Measurements from ENCODE around the gene NKAIN1. TPM values are rescaled to one million over a fixed set of nuclear protein-coding genes. Genes with fewer than 3 reads are reported as not detected.
A peak's percentile ranks its signal among the peaks of the same experiment; 100 is the strongest.

Gene NKAIN1
- total RNA-seq, 1 experiment from 2014 or later = 1.1 TPM

GRCh38 chr1:31182352-31182751 is 57.3 kb downstream of the NKAIN1 start (continued):
- TF ChIP-seq ZBTB33 (IDR thresholded peaks at IDR 0.05; ENCODE audit: extremely low read depth, insufficient replicate concordance, low read length) = no peak
- TF ChIP-seq REST (IDR thresholded peaks at IDR 0.05; ENCODE audit: low read depth) = peak; percentile 98

GRCh38 chr1:31181515-31182343 is 58.0 kb downstream of the NKAIN1 start:
- no peaks in the 10 kb centered on the region for H3K9me3 ChIP-seq (ENCODE audit: control insufficient read depth in 1 of 2, insufficient read depth in 1 of 2, low read depth in 1 of 2, low read length in 2 of 2)
- no peaks in the 10 kb centered on the region for H3K9me2 ChIP-seq (ENCODE audit: insufficient read depth)
- H3K79me2 ChIP-seq (ENCODE audit: insufficient read depth, low read length) = no peaks in the 10 kb centered on the region
- ChIA-PET CTCF (interaction anchor here (0.7 to 5.4 kb wide), 19 partner anchors 8 to 410 kb away, joined by 3 to 49 read pairs (median 4); partner anchors contain the start of genes SNRNP40 and ZCCHC17), RAD21 (ENCODE audit: low non-redundant PET in 1 of 2, low total read pairs in 2 of 2, uncharacterized antibody in 2 of 2, unreplicated experiment in 2 of 2) (interaction anchor here (0.6 to 1.2 kb wide), 5 partner anchors 11 to 213 kb away, joined by 3 to 6 read pairs (median 3); no protein-coding TSS in a partner anchor), POLR2A (interaction anchor here (0.7 kb wide), 2 partner anchors 190 to 1790 kb away, joined by 3 read pairs; no protein-coding TSS in a partner anchor)
- intact Hi-C loops (cut with micrococcal nuclease) = loop anchor here (10.0 kb wide), 1 partner anchor 603 kb away; no protein-coding TSS in a partner anchor
- H3K27ac ChIP-seq (ENCODE audit: low read depth, low read length) = no peak overlapping the region
- H3K4me1 ChIP-seq (ENCODE audit: control insufficient read depth in 1 of 2, insufficient read depth in 2 of 2, low read length in 2 of 2) = peaks cover 7 to 18% of the 10 kb centered on the region in 2 experiments; a peak in 3 of 4 replicates
- DNase-seq (ENCODE audit: low read depth, low spot score) = peak; percentile 47
- peak overlapping the region; percentile 26 to 41 for H3K4me3 ChIP-seq (replicated peaks in 1 of 2; ENCODE audit: low read depth in 1 of 2, low read length in 2 of 2)
- H3K9ac ChIP-seq (ENCODE audit: low read length) = 0 out of 2 replicates have a peak overlapping the region, but pooled peaks have one; percentile 17
- peak overlapping the region; percentile 76 for H3K4me2 ChIP-seq (ENCODE audit: low read length)
- H4K20me1 ChIP-seq (ENCODE audit: insufficient read depth) = no peaks in the 10 kb centered on the region
- H3K27me3 ChIP-seq (ENCODE audit: insufficient read depth, low read length) = peaks cover 1% of the 10 kb centered on the region; the same call in 1 of the 2 replicates
- no peaks in the 10 kb centered on the region for H3K36me3 ChIP-seq (ENCODE audit: control insufficient read depth in 1 of 2, insufficient read depth in 2 of 2, low read length in 2 of 2)
- H2AFZ ChIP-seq (ENCODE audit: low read depth, low read length, poor library complexity, severe bottlenecking) = peak overlapping the region; percentile 54
- BruUV-seq (replicated peaks) = no TSS peak
- peak; percentile 81 for ATAC-seq
- TF ChIP-seq SRF (IDR thresholded peaks at IDR 0.05; ENCODE audit: low read depth) (no peak), REST (IDR thresholded peaks at IDR 0.05; ENCODE audit: low read depth) (peak; percentile 13; the same call in 1 of the 2 replicates), SIN3A (IDR thresholded peaks at IDR 0.05; ENCODE audit: low read depth) (no peak), JUND (IDR thresholded peaks at IDR 0.05) (no peak), SP1 (IDR thresholded peaks at IDR 0.05; ENCODE audit: low read depth) (no peak), ZBTB33 (IDR thresholded peaks at IDR 0.05; ENCODE audit: extremely low read depth, insufficient replicate concordance, low read length) (no peak), MAX (IDR thresholded peaks at IDR 0.05) (peak; percentile 76; the same call in 1 of the 2 replicates), CBX3 (IDR thresholded peaks at IDR 0.05; ENCODE audit: low read depth) (peak; percentile 27; the same call in 1 of the 2 replicates), EGR1 (IDR thresholded peaks at IDR 0.05; ENCODE audit: low read depth) (no peak)
